Smooth muscle cell (in vitro differentiated cells): Measurements from ENCODE around the gene ALS2. TPM values are rescaled to one million over a fixed set of nuclear protein-coding genes. Genes with fewer than 3 reads are reported as not detected.

Experiments used
- DNase-seq: peaks from one replicate; lab custom pipeline; 2025; ENCODE audit not compliant: unreplicated experiment; lab: John Stamatoyannopoulos, UW
- H2AFZ ChIP-seq: fragments of 200-600 bp; sonication (generic); 2 replicates; pipeline ENCODE4 v1.6.0; 2016; ENCODE audit warnings: antibody characterized with exemption, low read depth, mild to moderate bottlenecking
- H3F3A ChIP-seq: fragments of 200-600 bp; sonication (generic); 2 replicates; pipeline ENCODE4 v1.6.0; 2017; ENCODE audit warnings: antibody characterized with exemption, low read depth
- H3K27ac ChIP-seq: fragments of 200-600 bp; sonication (generic); 2 replicates; pipeline ENCODE4 v1.5.1; 2016; ENCODE audit warnings: low read depth, mild to moderate bottlenecking
- H3K27me3 ChIP-seq: fragments of 200-600 bp; sonication (generic); 2 replicates; pipeline ENCODE4 v1.6.1; 2016; ENCODE audit warnings: low read depth, mild to moderate bottlenecking
- H3K36me3 ChIP-seq: fragments of 200-600 bp; sonication (generic); 2 replicates; pipeline ENCODE4 v1.5.1; 2016; ENCODE audit warnings: low read depth
- H3K4me1 ChIP-seq: fragments of 200-600 bp; sonication (generic); 2 replicates; pipeline ENCODE4 v1.5.1; 2016; ENCODE audit warnings: low read depth
- H3K4me2 ChIP-seq: fragments of 200-600 bp; sonication (generic); 2 replicates; pipeline ENCODE4 v1.6.0; 2016; ENCODE audit warnings: mild to moderate bottlenecking
- H3K4me3 ChIP-seq: fragments of 200-600 bp; sonication (generic); 2 replicates; pipeline ENCODE4 v1.5.1; 2016; ENCODE audit warnings: mild to moderate bottlenecking
- H3K79me2 ChIP-seq: fragments of 200-600 bp; sonication (generic); 2 replicates; pipeline ENCODE4 v1.6.0; 2016; ENCODE audit warnings: low read depth, mild to moderate bottlenecking
- H3K9ac ChIP-seq: fragments of 200-600 bp; sonication (generic); 2 replicates; pipeline ENCODE4 v1.6.0; 2016; ENCODE audit warnings: low read depth
- H3K9me3 ChIP-seq: fragments of 200-600 bp; sonication (generic); replicated peaks from 2 replicates; pipeline ENCODE4 v1.5.1; 2016; ENCODE audit warnings: low read depth
- H4K20me1 ChIP-seq: fragments of 200-600 bp; sonication (generic); 2 replicates; pipeline ENCODE4 v1.6.0; 2016; ENCODE audit warnings: low read depth
- WGBS: methylation state at CpG from one replicate; pipeline ENCODE4 v1.1.7; 2016; ENCODE audit warnings: low lambda C conversion rate; 5-methylcytosine and 5-hydroxymethylcytosine counted together
- polyA plus RNA-seq: library from polyadenylated mRNA; unstranded; fragments of >200 nt; fragmentation: Nextera tagmentation; extraction: Ambion mirVana; gene quantifications from 2 replicates; pipeline ENCODE4 v1.2.1, GENCODE V29; 2016
- total RNA-seq: library from RNA; depleted of rRNA; stranded (reverse); fragments of >200 nt; gene quantifications from 2 replicates; pipeline ENCODE4 v1.2.3, GENCODE V29; 2014
- TF ChIP-seq, protein P1 (sequence below): fragments of 200-600 bp; sonication (generic); IDR thresholded peaks from 2 replicates; pipeline ENCODE4 v1.5.1; 2017; ENCODE audit warnings: borderline replicate concordance, mild to moderate bottlenecking, antibody characterized with exemption; ENCODE audit not compliant: insufficient read depth, poor library complexity, severe bottlenecking

Gene ALS2
- total RNA-seq (22.7 and 24.4 TPM in 2 replicates), polyA plus RNA-seq (9.5 and 11.0 TPM in 2 replicates)

DNA sequence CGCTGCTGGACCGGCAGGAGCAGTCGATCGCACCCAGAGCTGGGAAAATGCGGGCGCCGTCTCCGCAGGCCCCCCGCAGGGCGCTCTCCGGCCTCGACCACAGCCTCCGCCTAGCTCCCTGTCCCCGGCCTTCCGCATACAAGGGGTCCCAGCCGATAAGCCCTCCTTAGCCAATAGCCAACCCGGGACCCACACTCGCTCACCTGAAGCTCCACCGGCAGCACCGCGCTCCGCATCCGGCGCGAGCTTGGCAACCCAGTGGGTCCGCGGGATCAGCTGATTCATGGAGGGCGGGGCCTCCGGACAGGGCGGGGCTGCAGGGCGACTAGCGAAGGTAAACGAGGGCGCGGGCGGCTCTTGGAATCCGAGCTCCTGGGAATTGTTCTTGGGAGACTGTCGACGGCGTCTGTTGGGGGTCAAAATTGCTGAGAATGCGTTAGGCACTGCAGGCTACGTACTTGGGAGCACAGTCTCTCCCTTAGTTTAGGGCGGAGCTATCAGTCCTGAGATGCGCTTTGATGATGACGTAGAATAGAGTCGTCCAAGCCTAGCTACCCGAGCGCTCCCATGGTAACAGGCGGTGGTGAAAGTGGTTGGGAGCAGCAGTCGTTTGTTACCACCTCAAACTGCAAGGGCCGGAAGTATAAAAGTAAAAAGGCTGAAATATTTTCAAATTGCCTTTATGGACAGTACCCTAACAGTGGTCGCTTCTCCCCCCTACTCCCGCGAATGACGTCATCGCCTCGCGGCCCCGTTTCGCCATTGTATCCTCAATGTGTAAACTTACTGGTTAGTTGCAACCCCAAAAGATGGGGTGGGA, at the start of gene ALS2:
ALS2 (minus strand) TSS at position 260 of the 820 bp plus-strand sequence. CDS start 12,048 bp downstream, outside the sequence.
- Histone ChIP-seq H3K79me2 (peaks cover 46% of the 10 kb centered on the region), H3K36me3 (no peaks in the 10 kb centered on the region), H3K4me1 (peaks cover 34% of the 10 kb centered on the region), H3K9me3 (no peaks in the 10 kb centered on the region), H4K20me1 (peaks cover 39% of the 10 kb centered on the region), H3K27ac (peak within 1 kb of the TSS; percentile 84), H3K4me2 (peak within 1 kb of the TSS; percentile 96), H2AFZ (peak within 1 kb of the TSS; percentile 94), H3K27me3 (peaks cover 8% of the 10 kb centered on the region), H3K9ac (peak within 1 kb of the TSS; percentile 87), H3F3A (peaks cover 4% of the 10 kb centered on the region), H3K4me3 (peak within 1 kb of the TSS; percentile 77)
- TF ChIP-seq, protein P1, sequence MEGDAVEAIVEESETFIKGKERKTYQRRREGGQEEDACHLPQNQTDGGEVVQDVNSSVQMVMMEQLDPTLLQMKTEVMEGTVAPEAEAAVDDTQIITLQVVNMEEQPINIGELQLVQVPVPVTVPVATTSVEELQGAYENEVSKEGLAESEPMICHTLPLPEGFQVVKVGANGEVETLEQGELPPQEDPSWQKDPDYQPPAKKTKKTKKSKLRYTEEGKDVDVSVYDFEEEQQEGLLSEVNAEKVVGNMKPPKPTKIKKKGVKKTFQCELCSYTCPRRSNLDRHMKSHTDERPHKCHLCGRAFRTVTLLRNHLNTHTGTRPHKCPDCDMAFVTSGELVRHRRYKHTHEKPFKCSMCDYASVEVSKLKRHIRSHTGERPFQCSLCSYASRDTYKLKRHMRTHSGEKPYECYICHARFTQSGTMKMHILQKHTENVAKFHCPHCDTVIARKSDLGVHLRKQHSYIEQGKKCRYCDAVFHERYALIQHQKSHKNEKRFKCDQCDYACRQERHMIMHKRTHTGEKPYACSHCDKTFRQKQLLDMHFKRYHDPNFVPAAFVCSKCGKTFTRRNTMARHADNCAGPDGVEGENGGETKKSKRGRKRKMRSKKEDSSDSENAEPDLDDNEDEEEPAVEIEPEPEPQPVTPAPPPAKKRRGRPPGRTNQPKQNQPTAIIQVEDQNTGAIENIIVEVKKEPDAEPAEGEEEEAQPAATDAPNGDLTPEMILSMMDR = no peak
- WGBS = under 1% methylated on average over 50 of the region's 60 CpGs
- DNase-seq = peak; percentile 76

DNA sequence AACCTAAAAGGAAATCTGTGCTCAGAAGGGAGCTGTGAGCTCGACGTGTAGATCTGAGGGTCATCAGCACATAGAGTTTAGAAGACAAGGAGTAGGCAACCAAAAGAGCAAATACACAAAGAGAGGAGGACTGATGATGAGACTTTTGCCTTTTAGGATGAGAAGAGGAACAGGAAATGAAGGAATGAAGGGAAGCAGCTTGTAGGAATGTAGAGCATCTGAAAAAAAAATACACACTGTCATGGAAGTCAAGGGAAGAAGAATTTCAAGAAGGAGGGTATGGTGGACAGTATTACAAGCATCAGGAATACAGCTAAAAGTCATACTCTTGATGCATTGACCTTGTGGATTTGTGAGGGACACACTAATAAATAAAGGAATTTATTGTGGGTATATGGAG, 47.5 kb upstream of the ALS2 start:
- H3F3A ChIP-seq = no peaks in the 10 kb centered on the region
- 96% methylated on average over 2 of the region's 2 CpGs for WGBS
- H3K27ac ChIP-seq = no peak overlapping the region
- no peak overlapping the region for H2AFZ ChIP-seq
- H3K4me1 ChIP-seq = peaks cover 4% of the 10 kb centered on the region
- H3K4me2 ChIP-seq = no peak overlapping the region
- H3K9me3 ChIP-seq = no peaks in the 10 kb centered on the region
- H3K9ac ChIP-seq = no peak overlapping the region
- H3K4me3 ChIP-seq = no peak overlapping the region
- TF ChIP-seq, protein P1 = no peak
- H4K20me1 ChIP-seq = no peaks in the 10 kb centered on the region
- no peaks in the 10 kb centered on the region for H3K36me3 ChIP-seq
- no peak for DNase-seq
- H3K27me3 ChIP-seq = no peaks in the 10 kb centered on the region
- H3K79me2 ChIP-seq = no peaks in the 10 kb centered on the region

DNA sequence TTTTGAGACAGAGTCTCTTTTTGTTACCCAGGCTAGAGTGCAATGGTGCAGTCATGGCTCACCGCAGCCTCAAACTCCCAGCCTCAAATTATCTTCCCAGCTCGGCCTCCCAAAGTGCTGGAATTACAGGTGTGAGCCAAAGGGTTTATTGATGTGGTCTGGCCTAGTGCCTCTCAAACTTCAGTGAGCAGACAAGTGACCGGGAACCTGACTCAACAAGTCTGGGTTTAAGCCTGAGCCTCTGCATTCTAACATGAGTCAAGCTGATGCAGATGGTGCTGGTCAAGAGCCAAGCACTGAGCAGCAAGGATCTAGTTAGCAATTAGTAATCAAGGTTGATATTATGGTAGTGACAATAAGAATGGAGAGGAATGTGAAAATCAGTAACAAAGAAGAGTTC, 46.9 kb upstream of the ALS2 start:
- no peaks in the 10 kb centered on the region for H3F3A ChIP-seq
- H3K79me2 ChIP-seq = no peaks in the 10 kb centered on the region
- H3K9me3 ChIP-seq = no peaks in the 10 kb centered on the region
- H3K4me3 ChIP-seq = no peak overlapping the region
- TF ChIP-seq, protein P1 = no peak
- no peak for DNase-seq
- no peak overlapping the region for H3K27ac ChIP-seq
- no peaks in the 10 kb centered on the region for H3K27me3 ChIP-seq
- no peaks in the 10 kb centered on the region for H3K36me3 ChIP-seq
- no peaks in the 10 kb centered on the region for H3K4me1 ChIP-seq
- no peak overlapping the region for H3K4me2 ChIP-seq
- no peak overlapping the region for H3K9ac ChIP-seq
- H2AFZ ChIP-seq = no peak overlapping the region
- no peaks in the 10 kb centered on the region for H4K20me1 ChIP-seq
- WGBS = 64% methylated on average over 3 of the region's 3 CpGs
